H1 (cell line): ENCODE results near the gene MORN4. TPM values are rescaled to one million over a fixed set of nuclear protein-coding genes. Genes with fewer than 3 reads are reported as not detected.

Experiments
- CTCF ChIA-PET: fragments of 300-600 bp; sonication (Branson Sonifier 250); formaldehyde crosslinking; loops from one replicate; lab custom pipeline; 2021; ENCODE audit not compliant: partially characterized antibody; lab: Charles Lee
- POLR2A ChIA-PET: fragments of 300-600 bp; sonication (Branson Sonifier 250); formaldehyde crosslinking; loops from one replicate; lab custom pipeline; 2021; ENCODE audit warnings: inconsistent platforms; ENCODE audit not compliant: partially characterized antibody; lab: Charles Lee
- DNase-seq, 2 experiments: peaks; one replicate each; pipeline versions ENCODE4 v3.0.0 to v3.0.0-alpha.2; 2010 to 2022; ENCODE audit warnings: low spot score in 2 of 2, low read depth in 1 of 2, mixed read lengths in 1 of 2
- FAIRE-seq: peaks from 2 replicates; lab custom pipeline; 2011; peaks lifted over from hg19 to GRCh38; lab: Jason Lieb, UNC
- H2AFZ ChIP-seq: 2 replicates; pipeline ENCODE4 v1.8.1; 2012; ENCODE audit warnings: low read length, inconsistent platforms
- H2AK5ac ChIP-seq: 2 replicates; pipeline ENCODE4 v1.6.1; 2013; ENCODE audit warnings: low read depth, low read length
- H2BK120ac ChIP-seq: replicated peaks from 2 replicates; pipeline ENCODE3; 2013; ENCODE audit warnings: low read depth, low read length, inconsistent platforms
- H2BK12ac ChIP-seq: 2 replicates; pipeline ENCODE4 v1.6.1; 2013; ENCODE audit warnings: low read depth, low read length
- H2BK15ac ChIP-seq: 2 replicates; pipeline ENCODE4 v1.6.1; 2013; ENCODE audit warnings: low read length
- H2BK20ac ChIP-seq: 2 replicates; pipeline ENCODE4 v1.6.1; 2013; ENCODE audit warnings: low read length
- H2BK5ac ChIP-seq: 2 replicates; pipeline ENCODE4 v1.6.1; 2013; ENCODE audit warnings: low read depth, low read length
- H3K14ac ChIP-seq: 2 replicates; pipeline ENCODE4 v1.6.1; 2013; ENCODE audit warnings: inconsistent platforms; ENCODE audit not compliant: insufficient read length
- H3K18ac ChIP-seq: 2 replicates; pipeline ENCODE4 v1.6.1; 2013; ENCODE audit warnings: low read length; ENCODE audit errors: extremely low read depth
- H3K23ac ChIP-seq: 2 replicates; pipeline ENCODE4 v1.6.1; 2013; ENCODE audit warnings: inconsistent platforms; ENCODE audit not compliant: insufficient read length
- H3K23me2 ChIP-seq: 2 replicates; pipeline ENCODE4 v1.6.1; 2013; ENCODE audit warnings: low read depth, low read length
- H3K27ac ChIP-seq: 2 replicates; pipeline ENCODE4 v1.6.1; 2011; ENCODE audit warnings: low read depth, low read length, inconsistent platforms
- H3K27me3 ChIP-seq, 4 experiments: replicated peaks in 1 of 4; 1 replicate in 1 of 4; 2 replicates in 3 of 4; pipeline versions ENCODE4 v1.6.1 to v1.8.1; 2011 to 2013; ENCODE audit warnings: low read length in 3 of 4, mild to moderate bottlenecking in 3 of 4, inconsistent platforms in 2 of 4, mixed read lengths in 2 of 4, moderate library complexity in 1 of 4; ENCODE audit not compliant: control insufficient read depth in 3 of 4, insufficient read depth in 3 of 4; ENCODE audit errors: extremely low read depth in 1 of 4
- H3K36me3 ChIP-seq, 4 experiments: 2 replicates each; pipeline versions ENCODE4 v1.6.1 to v1.8.1; 2011 to 2013; ENCODE audit warnings: mild to moderate bottlenecking in 4 of 4, low read length in 3 of 4, moderate library complexity in 2 of 4, control low read depth in 1 of 4, inconsistent platforms in 1 of 4; ENCODE audit not compliant: insufficient read depth in 4 of 4, control insufficient read depth in 2 of 4
- H3K4ac ChIP-seq: replicated peaks from 2 replicates; pipeline ENCODE3; 2013; ENCODE audit warnings: low read length, low read depth, mixed read lengths, inconsistent platforms; ENCODE audit not compliant: insufficient read length
- H3K4me1 ChIP-seq, 4 experiments: replicated peaks in 1 of 4; 1 replicate in 1 of 4; 2 replicates in 3 of 4; pipeline versions ENCODE4 v1.6.1 to v1.8.1; 2011 to 2013; ENCODE audit warnings: low read length in 3 of 4, inconsistent platforms in 2 of 4, mixed read lengths in 1 of 4; ENCODE audit not compliant: insufficient read depth in 4 of 4, control insufficient read depth in 3 of 4
- H3K4me2 ChIP-seq, 2 experiments: 2 replicates each; pipeline versions ENCODE4 v1.6.1 to v1.8.1; 2011 to 2013; ENCODE audit warnings: low read depth in 2 of 2, low read length in 2 of 2, control low read depth in 1 of 2, inconsistent platforms in 1 of 2, mild to moderate bottlenecking in 1 of 2; ENCODE audit not compliant: insufficient read depth in 1 of 2
- H3K4me3 ChIP-seq, 4 experiments: fragments of 200-600, 300-600 bp in 1 of 4; sonication (generic), shearing (Covaris generic), sonication (Bioruptor Twin) in 1 of 4; 2 replicates each; pipeline versions ENCODE4 v1.5.1 to v1.8.1; 2011 to 2016; ENCODE audit warnings: low read length in 4 of 4, low read depth in 3 of 4, control low read depth in 2 of 4, inconsistent platforms in 2 of 4, mild to moderate bottlenecking in 2 of 4, mixed read lengths in 1 of 4, moderate library complexity in 1 of 4; ENCODE audit not compliant: insufficient read depth in 2 of 4; ENCODE audit errors: extremely low read depth in 1 of 4
- H3K56ac ChIP-seq: replicated peaks from 2 replicates; pipeline ENCODE3; 2013; ENCODE audit warnings: low read depth, mild to moderate bottlenecking, mixed read lengths, low read length, inconsistent platforms; ENCODE audit not compliant: insufficient read length
- H3K79me1 ChIP-seq: 2 replicates; pipeline ENCODE4 v1.6.1; 2013; ENCODE audit warnings: low read depth, low read length, control low read depth
- H3K79me2 ChIP-seq, 2 experiments: 2 replicates each; pipeline versions ENCODE4 v1.6.1 to v1.8.1; 2012 to 2013; ENCODE audit warnings: low read length in 2 of 2, mild to moderate bottlenecking in 2 of 2, inconsistent platforms in 1 of 2; ENCODE audit not compliant: insufficient read depth in 2 of 2, control insufficient read depth in 1 of 2
- H3K9ac ChIP-seq, 4 experiments: replicated peaks in 1 of 4; 1 replicate in 1 of 4; 2 replicates in 3 of 4; pipeline versions ENCODE4 v1.6.1 to v1.8.1; 2011 to 2013; ENCODE audit warnings: low read depth in 3 of 4, low read length in 3 of 4, control low read depth in 2 of 4, mild to moderate bottlenecking in 2 of 4, moderate library complexity in 2 of 4, inconsistent platforms in 1 of 4; ENCODE audit errors: extremely low read depth in 1 of 4
- H3K9me3 ChIP-seq, 2 experiments: 2 replicates each; pipeline versions ENCODE4 v1.6.1 to v1.8.1; 2012 to 2013; ENCODE audit warnings: mild to moderate bottlenecking in 2 of 2, moderate library complexity in 2 of 2, control low read depth in 1 of 2, inconsistent platforms in 1 of 2, low read depth in 1 of 2, low read length in 1 of 2, mixed read lengths in 1 of 2; ENCODE audit not compliant: insufficient read depth in 2 of 2
- H4K20me1 ChIP-seq, 2 experiments: replicated peaks in 1 of 2; 2 replicates each; pipeline versions ENCODE3 to v1.8.1; 2011 to 2013; ENCODE audit warnings: inconsistent platforms in 2 of 2, low read length in 2 of 2, mild to moderate bottlenecking in 1 of 2; ENCODE audit not compliant: insufficient read depth in 2 of 2, control insufficient read depth in 1 of 2
- H4K5ac ChIP-seq: 2 replicates; pipeline ENCODE4 v1.6.1; 2013; ENCODE audit warnings: low read length, low read depth, mixed read lengths, inconsistent platforms; ENCODE audit not compliant: insufficient read length
- H4K8ac ChIP-seq: 2 replicates; pipeline ENCODE4 v1.8.0; 2013; ENCODE audit warnings: mild to moderate bottlenecking, moderate library complexity, low read length, inconsistent platforms; ENCODE audit not compliant: insufficient read depth; ENCODE audit errors: extremely low read depth
- H4K91ac ChIP-seq: replicated peaks from 2 replicates; pipeline ENCODE3; 2013; ENCODE audit warnings: low read length, mixed read lengths, inconsistent platforms; ENCODE audit not compliant: insufficient read length
- ASH2L ChIP-seq: fragments of 200-600, 300-600 bp; sonication (generic); IDR thresholded peaks from one replicate; pipeline ENCODE4 v1.7.1; 2017; ENCODE audit warnings: low read length
- WGBS, 2 experiments: shearing (Covaris generic) in 1 of 2; methylation state at CpG; one replicate each; pipeline versions ENCODE4 v1.1.6 to v1.1.7; 2013 to 2015; ENCODE audit warnings: low lambda C conversion rate in 2 of 2, mixed read lengths in 2 of 2, inconsistent platforms in 1 of 2, low coverage in 1 of 2, missing lambda C conversion rate in 1 of 2; ENCODE audit not compliant: insufficient replicate concordance in 2 of 2, insufficient coverage in 1 of 2, insufficient read length in 1 of 2; ENCODE audit errors: extremely low coverage in 1 of 2, missing lambda C conversion rate in 1 of 2; 5-methylcytosine and 5-hydroxymethylcytosine counted together
- polyA plus RNA-seq, 7 experiments: library from polyadenylated mRNA; depleted of rRNA in 3 of 7; stranded (reverse) in 5 of 7; unstranded in 2 of 7; fragments of >200 nt in 5 of 7; fragments of 200-250 nt in 2 of 7; gene quantifications; 1 replicate in 5 of 7; 2 replicates in 1 of 7; 4 replicates in 1 of 7; pipeline versions ENCODE4 v1.2.1 to v1.2.3, GENCODE V29; 2011 to 2013; ENCODE audit warnings: missing spikeins in 2 of 7, mixed read lengths in 2 of 7
- total RNA-seq: library from RNA; stranded (reverse); fragmentation: NEBNext Ultra II Directional; extraction: Animal tissue kit (Norgen Biotek cat#: 25700); gene quantifications from 2 replicates; pipeline ENCODE4 v1.2.1, GENCODE V29; 2021

Gene MORN4
- total and polyA plus RNA-seq, 2 of the 8 experiments (the other 6 are each of a cell fraction or from before 2014, with no cell fraction given): 13.6 to 22.0 TPM

GRCh38 chr10:97666992-97667391 is 33.7 kb upstream of the MORN4 start:
- no peak overlapping the region for H3K4me3 ChIP-seq
- no peaks in the 10 kb centered on the region for H3K4me1 ChIP-seq
- CTCF ChIA-PET: interaction anchor here (1.6 to 2.6 kb wide), 2 partner anchors 10 to 16 kb away, joined by 5 to 11 read pairs; no protein-coding TSS in a partner anchor
- H3K4me2 ChIP-seq: no peak overlapping the region
- H4K91ac ChIP-seq: no peak overlapping the region
- peaks cover 0 to 3% of the 10 kb centered on the region in 2 experiments for H4K20me1 ChIP-seq
- H3K27ac ChIP-seq: no peak overlapping the region
- H3K23me2 ChIP-seq: no peaks in the 10 kb centered on the region
- H3K36me3 ChIP-seq: peaks cover 8 to 46% (median 24%) of the 10 kb centered on the region in 4 experiments; a peak in 7 of 8 replicates
- H2BK5ac ChIP-seq: no peak overlapping the region
- H3K18ac ChIP-seq: no peak overlapping the region
- no peak overlapping the region for H2AFZ ChIP-seq
- no peak overlapping the region for H2AK5ac ChIP-seq
- no peak overlapping the region for H3K9ac ChIP-seq
- no peak overlapping the region for H3K23ac ChIP-seq
- H2BK20ac ChIP-seq: no peak overlapping the region
- no peak overlapping the region for H3K14ac ChIP-seq
- H3K9me3 ChIP-seq: no peaks in the 10 kb centered on the region
- no peak overlapping the region for H2BK12ac ChIP-seq
- no peak overlapping the region for H2BK15ac ChIP-seq
- no peaks in the 10 kb centered on the region for H3K79me1 ChIP-seq
- 90% methylated on average over 7 of the region's 7 CpGs; no CpG with 5 or more reads in 1 of the 2 experiments for WGBS, 2 experiments
- no peak overlapping the region for H3K56ac ChIP-seq
- no peak overlapping the region for H4K5ac ChIP-seq
- no peak overlapping the region for H2BK120ac ChIP-seq
- H3K79me2 ChIP-seq: no peaks in the 10 kb centered on the region
- H4K8ac ChIP-seq: no peak overlapping the region
- no peaks in the 10 kb centered on the region for H3K27me3 ChIP-seq
- TF ChIP-seq ASH2L: no peak
- no peak for DNase-seq
- no peak overlapping the region for H3K4ac ChIP-seq
- no peak for FAIRE-seq
- POLR2A ChIA-PET: no interaction called here
